AG09319 (cell line): ENCODE results near the gene PEPD.

Source experiments
- DNase-seq: peaks from one replicate; pipeline ENCODE4 v3.0.0-alpha.2; 2010; ENCODE audit warnings: low read depth; ENCODE audit errors: extremely low read depth
- TF ChIP-seq, protein P1 (sequence below): IDR thresholded peaks from 2 replicates; pipeline ENCODE4 v1.5.1; 2011; ENCODE audit warnings: low read depth, mild to moderate bottlenecking, inconsistent platforms, low read length, moderate library complexity

The PEPD gene

DNA sequence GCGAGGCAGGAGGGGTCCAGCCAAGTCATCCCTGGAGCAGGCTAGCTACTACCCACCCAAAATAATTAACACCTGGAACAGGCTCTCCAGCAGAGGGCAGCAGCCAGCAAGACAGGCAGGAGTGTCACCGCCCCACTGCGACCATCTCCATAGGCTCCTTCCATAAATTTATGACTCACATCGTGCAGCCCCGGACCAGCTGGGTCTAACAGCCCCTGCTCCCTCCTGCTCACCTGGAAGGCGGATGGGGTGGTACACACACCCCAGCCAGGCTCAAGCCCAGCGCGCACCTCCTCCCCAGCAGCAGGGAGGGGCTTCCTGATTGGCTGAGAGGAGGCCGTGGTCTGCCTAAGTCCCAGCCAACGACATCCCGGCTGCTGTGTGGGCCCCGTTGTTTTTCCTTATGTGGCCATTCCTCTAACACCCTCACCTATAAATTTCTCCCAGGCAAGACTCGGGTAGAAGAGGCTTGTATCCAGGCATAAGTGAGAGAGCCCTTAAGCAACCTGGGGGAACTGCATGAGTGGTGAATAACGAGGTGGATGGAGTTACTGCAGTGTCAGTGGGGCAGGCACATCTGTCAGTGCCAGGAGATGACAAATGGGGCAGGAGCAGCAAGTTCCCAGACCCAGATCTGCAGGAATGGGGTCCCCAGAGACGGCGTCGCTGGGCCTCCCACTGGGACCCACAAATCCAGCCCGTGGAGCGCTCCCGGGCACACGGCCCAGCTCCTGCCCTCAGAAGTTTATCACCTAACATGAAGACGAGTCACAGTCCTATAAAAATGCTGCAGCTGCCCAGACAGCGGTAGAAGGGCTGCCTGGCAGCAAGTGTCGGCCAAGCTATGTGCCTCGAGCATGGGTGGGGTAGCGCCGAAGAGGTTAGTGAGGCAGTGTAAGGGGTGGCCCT lies 105.0 kb downstream of the PEPD start:
- TF ChIP-seq, protein P1, sequence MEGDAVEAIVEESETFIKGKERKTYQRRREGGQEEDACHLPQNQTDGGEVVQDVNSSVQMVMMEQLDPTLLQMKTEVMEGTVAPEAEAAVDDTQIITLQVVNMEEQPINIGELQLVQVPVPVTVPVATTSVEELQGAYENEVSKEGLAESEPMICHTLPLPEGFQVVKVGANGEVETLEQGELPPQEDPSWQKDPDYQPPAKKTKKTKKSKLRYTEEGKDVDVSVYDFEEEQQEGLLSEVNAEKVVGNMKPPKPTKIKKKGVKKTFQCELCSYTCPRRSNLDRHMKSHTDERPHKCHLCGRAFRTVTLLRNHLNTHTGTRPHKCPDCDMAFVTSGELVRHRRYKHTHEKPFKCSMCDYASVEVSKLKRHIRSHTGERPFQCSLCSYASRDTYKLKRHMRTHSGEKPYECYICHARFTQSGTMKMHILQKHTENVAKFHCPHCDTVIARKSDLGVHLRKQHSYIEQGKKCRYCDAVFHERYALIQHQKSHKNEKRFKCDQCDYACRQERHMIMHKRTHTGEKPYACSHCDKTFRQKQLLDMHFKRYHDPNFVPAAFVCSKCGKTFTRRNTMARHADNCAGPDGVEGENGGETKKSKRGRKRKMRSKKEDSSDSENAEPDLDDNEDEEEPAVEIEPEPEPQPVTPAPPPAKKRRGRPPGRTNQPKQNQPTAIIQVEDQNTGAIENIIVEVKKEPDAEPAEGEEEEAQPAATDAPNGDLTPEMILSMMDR, result peak; percentile 57
- no peak for DNase-seq

DNA sequence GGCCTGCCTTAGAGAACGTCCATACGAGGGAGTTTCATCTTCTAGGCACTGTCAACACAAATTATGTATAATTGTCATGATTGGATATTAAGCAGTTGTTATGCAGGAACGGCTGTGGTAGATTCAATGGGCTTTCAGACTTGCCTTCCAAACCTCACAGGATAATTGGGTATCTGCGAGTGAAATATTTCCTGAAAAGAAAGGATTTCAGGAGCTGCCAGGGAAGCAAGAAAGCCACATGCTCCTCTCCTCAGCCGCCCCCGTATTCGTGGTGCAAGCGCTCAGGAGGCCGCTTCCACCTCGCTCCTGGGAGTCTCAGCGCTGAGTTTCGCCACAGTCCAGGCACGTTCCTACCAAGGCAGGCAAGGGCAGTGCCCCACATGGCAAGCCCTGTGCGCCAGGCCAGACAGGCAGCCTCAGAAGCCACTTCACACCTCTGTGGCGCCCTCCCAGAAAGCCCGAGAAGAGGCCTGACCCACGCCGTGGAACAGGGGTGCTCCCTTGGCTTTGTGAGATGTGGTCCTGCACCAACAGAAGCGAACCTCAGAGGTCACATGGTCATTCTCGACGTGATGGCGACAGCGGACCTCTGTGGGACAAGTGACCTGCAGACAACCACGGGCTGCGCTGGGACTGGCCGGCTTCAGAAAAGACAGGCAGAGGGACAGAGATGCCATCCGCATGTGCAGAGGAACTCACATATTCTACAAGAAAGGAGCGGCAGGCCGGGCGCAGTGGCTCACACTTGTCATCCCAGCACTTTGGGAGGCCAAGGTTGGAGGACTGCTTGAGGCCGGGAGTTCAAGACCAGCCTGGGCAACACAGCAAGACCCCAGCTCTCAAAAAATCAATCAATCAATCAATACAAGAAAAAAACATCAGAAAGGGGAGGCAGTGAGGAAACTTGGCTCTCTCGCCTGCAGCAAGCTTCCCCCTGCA lies 106.7 kb downstream of the PEPD start:
- TF ChIP-seq, protein P1, result no peak

DNA sequence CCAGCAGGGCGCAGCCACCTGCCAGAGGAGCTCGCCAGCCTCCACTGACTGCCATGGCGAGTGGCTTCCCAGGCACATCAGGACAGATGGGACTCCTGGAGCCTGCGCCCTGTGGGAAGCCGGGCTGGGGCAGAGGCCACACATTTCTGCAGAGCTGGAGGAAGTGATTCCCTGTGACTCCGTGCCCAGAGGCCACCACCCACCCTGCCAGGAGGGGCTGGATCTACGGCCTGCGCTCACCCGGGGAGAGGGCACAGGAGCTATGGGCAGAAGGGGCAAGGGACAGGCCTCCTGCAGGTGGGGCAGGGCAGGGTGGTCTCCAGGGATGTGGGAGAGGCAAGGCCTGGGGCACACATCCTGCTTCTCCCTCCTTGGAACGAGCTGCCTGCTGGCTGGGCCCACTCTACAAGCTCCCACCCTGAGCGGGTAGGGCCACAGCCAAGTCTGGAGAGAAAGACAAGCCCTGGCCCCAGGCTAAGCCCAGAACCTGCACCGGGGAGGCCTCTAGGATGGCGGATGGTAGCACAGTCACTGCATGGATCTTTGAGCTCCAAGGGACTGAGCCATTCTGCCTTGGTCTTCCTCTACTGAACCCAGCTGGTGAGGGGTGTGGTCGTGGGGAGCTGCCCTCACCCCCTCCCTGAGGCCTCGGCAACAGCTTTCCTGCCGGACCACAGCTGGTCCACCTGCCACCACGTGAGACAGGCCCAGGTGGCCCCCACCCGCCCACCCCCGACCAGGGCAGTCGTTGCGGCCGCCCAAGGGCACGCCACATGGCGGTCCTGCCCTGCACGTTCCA lies 107.5 kb downstream of the PEPD start:
- DNase-seq, result no peak
- TF ChIP-seq, protein P1, result no peak

More for the DNA sequence above, 106.7 kb downstream of the PEPD start:
- no peak for DNase-seq

DNA sequence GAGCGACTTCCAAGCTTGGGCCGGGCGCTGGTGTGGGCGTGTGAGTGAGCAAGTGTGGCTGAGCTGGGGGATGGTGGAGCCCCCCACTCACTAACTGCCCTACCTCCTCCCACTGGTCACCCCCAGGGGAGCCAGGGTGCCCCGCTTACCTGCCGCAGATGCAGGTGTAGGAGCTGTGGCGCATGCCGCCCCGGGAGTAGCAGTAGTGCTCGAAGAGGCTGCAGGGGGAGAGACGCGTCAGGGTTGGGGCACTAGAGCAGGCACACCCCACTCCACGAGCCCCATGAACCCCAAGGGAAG lies 108.2 kb downstream of the PEPD start:
- no peak for DNase-seq

DNA sequence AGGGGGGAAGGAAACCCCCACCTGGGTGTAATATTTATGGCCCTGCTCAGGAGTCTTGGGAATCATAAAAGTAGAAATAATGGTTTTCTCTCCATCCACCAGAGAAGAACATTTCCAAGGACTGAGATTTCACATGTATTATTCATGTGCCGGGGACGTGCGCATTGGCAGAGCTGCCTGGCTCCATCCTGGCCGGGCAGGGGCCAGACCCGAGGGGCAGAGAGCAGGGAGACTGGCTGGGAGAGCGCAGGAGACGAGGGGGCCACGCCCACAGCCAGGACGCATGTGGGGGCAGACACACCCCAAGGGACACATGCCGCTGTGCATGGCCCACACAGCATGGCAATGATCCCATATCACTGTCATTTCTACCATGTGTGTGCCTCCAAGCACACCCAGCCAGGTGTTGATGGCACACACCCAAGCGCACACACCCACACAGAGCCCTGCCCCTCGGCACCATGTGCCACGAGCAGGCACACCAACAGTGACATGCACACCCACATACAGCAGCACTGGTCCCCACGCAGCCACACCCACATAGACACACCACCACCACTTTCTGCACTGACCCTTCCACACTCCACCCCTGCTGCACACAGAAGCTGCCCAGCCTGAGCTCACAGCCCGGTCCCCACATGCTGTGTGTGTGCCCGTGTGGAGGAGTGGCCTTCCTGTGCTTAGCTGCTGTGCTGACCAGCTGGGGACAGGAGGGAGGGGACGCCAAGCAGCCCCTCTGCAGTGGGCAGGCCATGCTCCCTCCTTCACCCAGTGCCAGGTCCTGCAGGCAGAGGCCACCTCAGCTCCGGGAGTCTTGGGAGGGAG lies 108.8 kb downstream of the PEPD start:
- no peak for DNase-seq
- TF ChIP-seq, protein P1, result no peak

More for the DNA sequence above, 108.2 kb downstream of the PEPD start:
- TF ChIP-seq, protein P1, result no peak

DNA sequence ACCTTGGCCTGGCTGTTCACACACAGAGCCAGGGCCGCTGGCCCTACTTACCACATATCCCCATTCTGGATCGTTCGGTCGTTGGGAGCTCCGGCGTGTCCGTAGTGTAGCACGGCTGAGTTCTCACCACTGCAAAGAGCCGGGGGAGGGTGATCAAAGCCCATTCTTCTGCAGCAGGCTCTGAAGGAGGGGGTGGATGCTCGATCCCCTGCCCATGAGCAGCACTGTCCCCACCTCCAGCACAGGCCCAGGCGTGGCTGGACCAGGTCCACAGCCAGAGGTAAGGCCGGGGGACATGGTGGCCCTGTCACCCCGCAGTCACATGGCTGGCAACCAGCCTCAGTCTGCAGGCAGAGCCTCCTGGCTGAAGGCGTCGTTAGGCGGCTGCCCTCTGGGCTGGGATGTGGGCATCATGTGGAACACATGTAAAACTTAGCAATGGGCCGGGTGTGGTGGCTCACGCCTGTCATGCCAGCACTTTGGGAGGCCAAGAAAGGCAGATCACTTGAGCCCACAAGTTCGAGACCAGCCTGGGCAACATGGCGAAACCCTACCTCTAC lies 109.9 kb downstream of the PEPD start:
- TF ChIP-seq, protein P1, result no peak
- no peak for DNase-seq
